GM20000 (cell line): ENCODE results near the gene PLD3.
"Not testable (repeated sequence)": the region's sequence is repeated elsewhere in the genome, so short reads cannot be mapped to it uniquely, and the experiment has no call there.

Experiments used
- DNase-seq: peaks from one replicate; pipeline ENCODE4 v3.0.0; 2012; ENCODE audit warnings: low spot score
- CTCF ChIP-seq: IDR thresholded peaks from 2 replicates; pipeline ENCODE4 v1.5.1; 2012; ENCODE audit warnings: mild to moderate bottlenecking, control low read depth; ENCODE audit errors: extremely low read depth, missing control alignments

The PLD3 gene

GRCh38 chr19:40332669-40333068, 15.8 kb upstream of the PLD3 start:
- no peak for DNase-seq
- no peak for TF ChIP-seq CTCF

- DNase-seq = not testable (repeated sequence)
Measured at GRCh38 chr19:40333083-40333482, 15.4 kb upstream of the PLD3 start.

GRCh38 chr19:40335101-40335500, 13.4 kb upstream of the PLD3 start:
- TF ChIP-seq CTCF = no peak
- DNase-seq = no peak

GRCh38 chr19:40335855-40336600, 12.5 kb upstream of the PLD3 start:
- DNase-seq = no peak
- TF ChIP-seq CTCF = no peak

- no peak for TF ChIP-seq CTCF
- DNase-seq = no peak
Measured at GRCh38 chr19:40336601-40336900, 11.9 kb upstream of the PLD3 start.

- no peak for DNase-seq
Measured at GRCh38 chr19:40337107-40337506, 11.4 kb upstream of the PLD3 start.

GRCh38 chr19:40337594-40337993, 10.9 kb upstream of the PLD3 start:
- DNase-seq = no peak
- TF ChIP-seq CTCF = no peak

More at GRCh38 chr19:40337107-40337506, 11.4 kb upstream of the PLD3 start:
- TF ChIP-seq CTCF = no peak

GRCh38 chr19:40339018-40339728, 9.3 kb upstream of the PLD3 start:
- DNase-seq = no peak
- TF ChIP-seq CTCF = no peak
